Right lobe of liver (tissue), 4 donors: Measurements from ENCODE around the gene TNIP3.

ENCODE experiments used
- POLR2A ChIP-seq: fragments of 450-650 bp; IDR thresholded peaks from one replicate; pipeline ENCODE4 v1.6.1; 2017; ENCODE audit warnings: antibody characterized with exemption, mild to moderate bottlenecking
- TF ChIP-seq, protein P1 (sequence below), 4 donors: fragments of 200-600 bp in 3 of 4; fragments of 450-650 bp in 1 of 4; IDR thresholded peaks; one replicate each; pipeline versions ENCODE4 v1.5.1 to v1.8.0; 2016 to 2022; ENCODE audit warnings: antibody characterized with exemption in 4 of 4, mild to moderate bottlenecking in 2 of 4
- donor health status: DM: no; HTN: no; CAD: no.
- donor health status: DM: no; HTN: no; CAD: no.
- donor health status: DM: no; HTN: yes; CAD: no.

DNA sequence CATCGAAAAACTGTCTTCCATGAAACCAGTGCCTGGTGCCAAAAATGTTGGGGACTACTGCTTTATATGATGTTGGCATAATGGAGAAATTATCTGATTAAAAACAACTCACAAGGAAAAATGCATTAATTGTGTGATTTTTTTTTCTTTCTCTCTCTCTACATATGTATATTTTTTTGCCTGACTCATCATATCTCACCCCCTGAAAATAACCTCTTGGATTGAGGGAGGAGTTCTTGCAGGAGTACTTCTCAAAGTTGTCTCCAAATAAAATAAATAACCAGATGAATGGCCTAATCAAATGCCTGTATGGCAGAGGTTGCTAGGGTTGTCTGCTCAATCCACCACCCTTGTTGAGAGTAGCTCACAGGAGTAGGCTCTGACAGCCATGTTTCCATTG is 19.9 kb upstream of the TNIP3 start:
- TF ChIP-seq, protein P1, sequence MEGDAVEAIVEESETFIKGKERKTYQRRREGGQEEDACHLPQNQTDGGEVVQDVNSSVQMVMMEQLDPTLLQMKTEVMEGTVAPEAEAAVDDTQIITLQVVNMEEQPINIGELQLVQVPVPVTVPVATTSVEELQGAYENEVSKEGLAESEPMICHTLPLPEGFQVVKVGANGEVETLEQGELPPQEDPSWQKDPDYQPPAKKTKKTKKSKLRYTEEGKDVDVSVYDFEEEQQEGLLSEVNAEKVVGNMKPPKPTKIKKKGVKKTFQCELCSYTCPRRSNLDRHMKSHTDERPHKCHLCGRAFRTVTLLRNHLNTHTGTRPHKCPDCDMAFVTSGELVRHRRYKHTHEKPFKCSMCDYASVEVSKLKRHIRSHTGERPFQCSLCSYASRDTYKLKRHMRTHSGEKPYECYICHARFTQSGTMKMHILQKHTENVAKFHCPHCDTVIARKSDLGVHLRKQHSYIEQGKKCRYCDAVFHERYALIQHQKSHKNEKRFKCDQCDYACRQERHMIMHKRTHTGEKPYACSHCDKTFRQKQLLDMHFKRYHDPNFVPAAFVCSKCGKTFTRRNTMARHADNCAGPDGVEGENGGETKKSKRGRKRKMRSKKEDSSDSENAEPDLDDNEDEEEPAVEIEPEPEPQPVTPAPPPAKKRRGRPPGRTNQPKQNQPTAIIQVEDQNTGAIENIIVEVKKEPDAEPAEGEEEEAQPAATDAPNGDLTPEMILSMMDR (IDR thresholded peaks at IDR 0.05): no peak
- TF ChIP-seq POLR2A: no peak
